T-helper 1 cell treated with Interleukin-12 subunit alpha and Interleukin-12 subunit beta and Interleukin-4 antibody, amounts not matched to agents 30 μg/mL and 1 μg/mL, for 36 hours (primary cell): ENCODE results near the gene ZNF609.
A peak's percentile ranks its signal among the peaks of the same experiment; 100 is the strongest.
"Not testable (repeated sequence)": the region's sequence is repeated elsewhere in the genome, so short reads cannot be mapped to it uniquely, and the experiment has no call there.

Experiments
- H3K27ac Mint-ChIP-seq: one replicate; pipeline ENCODE4 v1.8.0; 2021; ENCODE audit warnings: mild to moderate bottlenecking, mixed read lengths
- H3K27me3 Mint-ChIP-seq: one replicate; pipeline ENCODE4 v1.8.0; 2021; ENCODE audit warnings: low read depth, mixed read lengths
- H3K36me3 Mint-ChIP-seq: one replicate; pipeline ENCODE4 v1.8.0; 2021; ENCODE audit warnings: low read depth, mixed read lengths
- H3K4me1 Mint-ChIP-seq: one replicate; pipeline ENCODE4 v1.8.0; 2021; ENCODE audit warnings: low read depth, mixed read lengths
- H3K4me3 Mint-ChIP-seq: one replicate; pipeline ENCODE4 v1.8.0; 2021; ENCODE audit warnings: mild to moderate bottlenecking, moderate library complexity, mixed read lengths
- H3K9me3 Mint-ChIP-seq: one replicate; pipeline ENCODE4 v1.8.0; 2021; ENCODE audit warnings: mixed read lengths

ZNF609 gene

GRCh38 chr15:64472161-64472560 lies 11.8 kb downstream of the ZNF609 start:
- H3K4me1 Mint-ChIP-seq = peaks cover 22% of the 10 kb centered on the region
- no peak overlapping the region for H3K27ac Mint-ChIP-seq
- no peak overlapping the region for H3K4me3 Mint-ChIP-seq
- H3K9me3 Mint-ChIP-seq = no peaks in the 10 kb centered on the region
- peaks cover 14% of the 10 kb centered on the region for H3K36me3 Mint-ChIP-seq
- H3K27me3 Mint-ChIP-seq = no peaks in the 10 kb centered on the region

- H3K27ac Mint-ChIP-seq = no peak overlapping the region
- H3K9me3 Mint-ChIP-seq = no peaks in the 10 kb centered on the region
- H3K27me3 Mint-ChIP-seq = no peaks in the 10 kb centered on the region
- no peak overlapping the region for H3K4me3 Mint-ChIP-seq
- peaks cover 18% of the 10 kb centered on the region for H3K4me1 Mint-ChIP-seq
- H3K36me3 Mint-ChIP-seq = peaks cover 15% of the 10 kb centered on the region
Measured at GRCh38 chr15:64474846-64475245, 14.5 kb downstream of the ZNF609 start.

- Mint-ChIP-seq H3K4me3 (no peak overlapping the region), H3K4me1 (peaks cover 18% of the 10 kb centered on the region)
Measured at GRCh38 chr15:64476550-64476949, 16.2 kb downstream of the ZNF609 start.

DNA sequence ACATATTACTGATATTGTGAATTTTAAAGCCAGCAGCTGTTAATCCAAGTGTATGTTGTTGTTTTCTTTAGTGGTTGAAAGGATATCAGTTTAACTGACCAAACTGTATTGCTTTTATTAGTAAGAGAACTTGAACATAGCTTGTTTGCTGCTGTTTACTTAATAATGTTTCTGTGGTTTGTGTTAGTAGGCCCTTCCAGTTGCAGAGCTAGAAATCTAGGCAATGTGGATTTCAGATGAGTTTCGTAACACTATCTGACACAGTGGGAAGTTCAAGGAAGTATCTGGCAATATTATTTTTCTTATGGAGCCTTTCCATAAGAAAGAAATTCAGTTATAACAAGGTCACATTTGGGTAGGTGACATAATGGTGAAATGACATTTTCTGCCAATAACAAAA lies 18.5 kb downstream of the ZNF609 start:
- peaks cover 18% of the 10 kb centered on the region for H3K4me1 Mint-ChIP-seq

More at GRCh38 chr15:64476550-64476949, 16.2 kb downstream of the ZNF609 start:
- Mint-ChIP-seq H3K9me3 (no peaks in the 10 kb centered on the region), H3K36me3 (peaks cover 12% of the 10 kb centered on the region), H3K27ac (peak overlapping the region; percentile 26), H3K27me3 (no peaks in the 10 kb centered on the region)

DNA sequence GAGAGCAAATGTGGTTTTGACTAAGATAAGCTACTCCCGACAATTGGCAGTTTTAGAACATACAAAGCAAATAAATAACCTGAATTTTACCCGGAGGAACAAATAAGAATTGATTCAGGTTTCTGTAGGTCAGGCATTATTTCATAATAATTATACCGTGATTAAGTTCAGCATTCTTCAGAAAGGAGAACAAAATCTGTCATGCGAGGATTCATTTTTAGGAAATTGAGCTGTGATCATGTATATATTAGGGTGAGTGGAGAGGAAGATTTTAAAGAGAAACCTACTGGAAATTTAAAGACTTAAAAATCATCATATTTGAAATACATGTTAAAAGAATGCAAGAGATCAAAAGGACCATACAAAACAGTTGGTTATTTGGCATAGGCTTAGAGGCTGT lies 20.5 kb downstream of the ZNF609 start:
- Mint-ChIP-seq H3K36me3 (peaks cover 3% of the 10 kb centered on the region), H3K27me3 (no peaks in the 10 kb centered on the region), H3K27ac (no peak overlapping the region), H3K9me3 (no peaks in the 10 kb centered on the region), H3K4me3 (no peak overlapping the region), H3K4me1 (peaks cover 14% of the 10 kb centered on the region)

More for the DNA sequence above, 18.5 kb downstream of the ZNF609 start:
- H3K27ac Mint-ChIP-seq = no peak overlapping the region
- no peaks in the 10 kb centered on the region for H3K27me3 Mint-ChIP-seq
- H3K36me3 Mint-ChIP-seq = peaks cover 7% of the 10 kb centered on the region
- no peaks in the 10 kb centered on the region for H3K9me3 Mint-ChIP-seq
- H3K4me3 Mint-ChIP-seq = no peak overlapping the region

GRCh38 chr15:64483749-64484148 lies 23.4 kb downstream of the ZNF609 start:
- Mint-ChIP-seq H3K36me3 (peaks cover 5% of the 10 kb centered on the region), H3K27ac (no peak overlapping the region), H3K27me3 (no peaks in the 10 kb centered on the region), H3K4me1 (peaks cover 2% of the 10 kb centered on the region), H3K4me3 (no peak overlapping the region), H3K9me3 (no peaks in the 10 kb centered on the region)

DNA sequence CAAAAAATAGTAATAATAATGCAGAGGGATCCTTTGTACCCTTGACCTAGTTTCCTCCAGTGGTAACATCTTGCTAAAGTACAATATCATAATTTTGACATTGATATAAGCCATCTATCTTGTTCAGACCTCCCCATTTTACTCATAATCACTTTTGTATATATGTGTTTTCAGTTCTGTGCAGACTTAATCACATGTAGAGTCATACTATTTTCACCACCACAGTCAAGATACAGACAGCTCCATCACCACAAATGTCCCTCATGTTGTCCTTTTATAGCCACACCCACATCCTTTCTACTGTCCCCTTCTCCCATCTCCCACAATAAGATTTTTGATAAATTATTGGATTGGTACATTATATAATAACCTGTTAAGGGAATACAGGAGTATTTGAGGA lies 25.4 kb downstream of the ZNF609 start:
- Mint-ChIP-seq H3K4me3 (no peak overlapping the region), H3K27me3 (no peaks in the 10 kb centered on the region), H3K4me1 (no peaks in the 10 kb centered on the region), H3K36me3 (peaks cover 5% of the 10 kb centered on the region), H3K27ac (no peak overlapping the region), H3K9me3 (no peaks in the 10 kb centered on the region)

DNA sequence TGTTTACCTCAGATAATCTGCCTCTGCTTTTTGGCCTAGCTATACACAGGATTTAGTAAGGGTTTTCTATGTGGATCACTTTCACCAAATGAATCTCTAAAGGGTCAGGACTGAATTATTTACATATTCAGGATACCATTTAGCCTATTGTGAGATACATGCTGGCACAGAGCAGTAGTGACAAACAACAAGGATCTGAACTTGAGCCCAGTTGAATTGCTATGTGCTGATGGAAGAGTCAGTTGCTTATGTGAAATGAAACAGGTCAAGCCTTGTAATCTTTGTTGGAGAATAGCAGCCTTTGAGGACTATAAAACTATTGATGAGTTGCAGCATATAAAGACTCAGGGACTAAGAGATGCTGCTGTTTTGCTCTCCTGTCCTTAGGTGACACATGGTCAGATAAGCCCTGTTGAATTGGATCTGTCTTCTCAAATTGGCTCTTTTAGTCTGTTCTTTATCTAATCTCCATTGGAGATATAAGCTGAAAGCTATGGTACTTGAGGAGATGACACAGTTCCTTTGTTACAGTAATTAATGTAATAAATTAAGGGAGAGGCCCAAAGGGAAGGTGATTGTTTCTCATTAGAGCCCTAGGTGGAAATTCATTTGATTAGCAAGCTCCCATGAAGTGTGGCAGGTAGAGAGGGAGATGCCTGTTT lies 30.4 kb downstream of the ZNF609 start:
- Mint-ChIP-seq H3K27me3 (no peaks in the 10 kb centered on the region), H3K36me3 (peaks cover 9% of the 10 kb centered on the region), H3K4me1 (peaks cover 10% of the 10 kb centered on the region), H3K4me3 (no peak overlapping the region), H3K9me3 (no peaks in the 10 kb centered on the region), H3K27ac (peak overlapping the region; percentile 20)

DNA sequence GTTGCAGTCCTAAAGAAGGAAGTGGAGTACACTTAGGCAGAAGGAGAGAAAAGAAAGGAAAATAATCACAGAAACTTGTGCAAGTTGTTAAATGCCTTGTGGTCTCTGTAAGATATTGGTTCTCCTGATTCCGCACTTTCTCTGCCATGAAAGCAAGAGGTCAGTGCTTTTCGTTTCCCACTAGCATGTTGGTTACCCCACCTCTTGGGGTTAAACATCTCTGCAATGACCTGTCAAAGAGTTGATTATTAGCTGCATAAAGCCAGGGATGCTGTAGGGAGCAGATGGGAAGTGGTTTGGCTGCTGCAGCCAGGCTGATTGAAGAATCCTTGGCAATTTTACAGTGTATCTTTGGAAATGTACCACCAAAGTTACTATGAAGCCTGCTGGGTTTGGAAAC lies 33.3 kb downstream of the ZNF609 start:
- peaks cover 14% of the 10 kb centered on the region for H3K4me1 Mint-ChIP-seq
- no peaks in the 10 kb centered on the region for H3K9me3 Mint-ChIP-seq
- H3K4me3 Mint-ChIP-seq = no peak overlapping the region
- no peak overlapping the region for H3K27ac Mint-ChIP-seq
- H3K36me3 Mint-ChIP-seq = peaks cover 13% of the 10 kb centered on the region
- H3K27me3 Mint-ChIP-seq = no peaks in the 10 kb centered on the region

DNA sequence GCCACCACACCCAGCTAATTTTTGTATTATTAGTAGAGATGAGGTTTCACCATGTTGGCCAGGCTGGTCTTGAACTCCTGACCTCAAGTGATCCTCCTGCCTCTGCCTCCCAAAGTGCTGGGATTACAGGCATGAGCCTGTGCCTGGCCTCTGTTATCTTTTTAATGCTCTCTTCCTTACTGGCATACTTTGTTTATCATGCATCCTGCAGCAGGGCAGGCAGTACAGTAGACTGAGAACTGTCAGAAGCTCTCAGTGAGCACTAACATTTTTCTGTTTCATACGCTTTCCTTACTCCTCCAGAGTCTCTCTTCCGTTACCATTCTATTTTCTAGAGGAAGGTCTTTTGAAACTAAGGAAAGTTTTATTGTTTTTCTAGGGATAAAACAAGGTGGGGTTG lies 35.6 kb downstream of the ZNF609 start:
- Mint-ChIP-seq H3K4me1 (peaks cover 22% of the 10 kb centered on the region), H3K36me3 (peaks cover 27% of the 10 kb centered on the region)
- H3K27me3 Mint-ChIP-seq, H3K27ac Mint-ChIP-seq, H3K4me3 Mint-ChIP-seq, H3K9me3 Mint-ChIP-seq: not testable (repeated sequence)

DNA sequence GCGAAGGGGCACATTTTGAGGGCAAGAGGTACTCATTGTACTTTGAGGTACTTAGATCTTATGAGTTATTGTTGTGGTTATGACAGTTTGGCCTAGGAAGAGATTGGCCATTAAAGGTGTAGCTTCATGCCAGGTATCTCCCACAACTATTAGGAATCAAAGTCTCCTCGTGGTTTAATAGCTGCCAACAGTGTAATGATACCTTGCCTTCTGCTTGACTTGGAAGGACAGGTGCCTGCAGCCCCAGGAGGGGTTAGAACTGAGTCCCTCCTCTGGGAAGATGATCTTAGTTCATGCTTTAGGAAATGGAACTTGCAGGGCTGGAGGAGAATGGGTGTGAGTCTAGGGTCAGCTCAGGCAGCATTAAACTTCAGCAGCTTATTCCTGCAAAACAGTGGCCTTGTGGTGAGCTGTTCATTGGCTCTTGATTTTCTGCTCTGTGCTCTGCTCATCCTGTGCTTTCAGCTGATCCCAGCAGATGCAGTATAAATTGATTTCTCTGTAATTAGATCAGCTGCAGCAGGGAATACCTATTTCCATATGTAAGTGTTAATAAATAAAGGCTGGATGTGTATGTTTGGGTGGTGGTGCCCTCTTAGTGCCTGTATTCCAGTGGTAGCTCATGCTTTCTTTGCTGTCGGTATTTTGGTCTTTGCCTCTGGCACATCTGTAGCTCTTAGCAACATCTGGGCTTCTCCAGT lies 40.5 kb downstream of the ZNF609 start:
- Mint-ChIP-seq H3K27me3 (no peaks in the 10 kb centered on the region), H3K36me3 (peaks cover 38% of the 10 kb centered on the region), H3K9me3 (no peaks in the 10 kb centered on the region), H3K27ac (peak overlapping the region; percentile 8), H3K4me1 (peaks cover 46% of the 10 kb centered on the region), H3K4me3 (no peak overlapping the region)

DNA sequence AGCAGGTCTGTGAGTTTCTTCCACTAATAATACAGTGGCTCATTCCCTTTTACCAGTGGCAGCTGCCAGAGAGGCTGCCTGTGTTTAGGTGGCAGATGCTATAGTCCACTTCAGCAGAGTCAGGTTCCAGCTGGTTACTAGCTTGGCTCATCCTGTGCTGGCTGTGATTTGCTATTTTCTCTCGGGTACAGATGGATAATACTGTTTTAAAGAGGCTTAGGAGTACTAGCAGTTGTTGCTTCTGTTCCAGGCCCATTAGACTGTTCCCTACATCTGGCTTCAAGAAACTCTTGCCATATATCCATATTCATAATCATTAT lies 41.0 kb downstream of the ZNF609 start:
- Mint-ChIP-seq H3K27ac (no peak overlapping the region), H3K9me3 (no peaks in the 10 kb centered on the region), H3K4me3 (no peak overlapping the region), H3K4me1 (peaks cover 46% of the 10 kb centered on the region), H3K36me3 (peaks cover 35% of the 10 kb centered on the region), H3K27me3 (no peaks in the 10 kb centered on the region)

DNA sequence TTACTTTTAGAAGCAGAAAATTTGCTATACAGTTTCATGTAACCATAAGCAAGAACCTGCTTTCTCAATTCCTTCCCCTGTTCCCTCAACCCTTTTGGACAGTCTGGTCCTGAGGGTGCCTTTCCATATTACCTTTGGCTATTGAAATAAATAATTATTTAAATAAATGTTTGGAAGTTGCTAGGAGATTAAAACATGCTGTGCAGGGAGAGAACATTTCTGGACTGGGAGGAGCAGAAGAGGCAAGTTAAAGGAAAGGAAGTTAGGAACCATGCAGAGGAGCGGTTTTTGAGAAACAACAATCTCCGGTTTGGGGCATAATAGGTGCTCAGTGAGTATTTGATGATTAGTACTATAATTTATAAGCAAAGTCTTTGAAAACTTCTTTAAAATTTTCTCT lies 41.8 kb downstream of the ZNF609 start:
- Mint-ChIP-seq H3K36me3 (peaks cover 40% of the 10 kb centered on the region), H3K27me3 (no peaks in the 10 kb centered on the region), H3K4me3 (peak overlapping the region; percentile 15), H3K9me3 (no peaks in the 10 kb centered on the region), H3K27ac (peak overlapping the region; percentile 62), H3K4me1 (peaks cover 49% of the 10 kb centered on the region)

DNA sequence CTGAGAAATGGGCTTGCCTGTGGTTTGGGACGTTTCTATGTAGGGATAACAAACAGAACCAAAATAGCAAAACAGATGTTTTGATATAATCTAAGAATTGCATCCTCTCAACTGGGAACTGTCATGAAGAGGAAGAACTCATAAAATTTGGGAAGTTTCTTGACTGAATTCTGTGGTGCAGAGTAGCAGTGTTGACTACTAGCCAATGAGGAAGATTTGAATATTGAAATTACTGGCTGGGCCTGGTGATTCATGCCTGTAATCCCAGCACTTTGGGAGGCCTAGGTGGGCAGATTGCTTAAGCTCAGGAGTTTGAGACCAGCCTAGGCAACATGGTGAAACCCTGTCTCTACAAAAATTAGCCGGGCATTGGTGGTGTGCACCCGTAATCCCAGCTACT lies 42.2 kb downstream of the ZNF609 start:
- peak overlapping the region; percentile 15 for H3K4me3 Mint-ChIP-seq

DNA sequence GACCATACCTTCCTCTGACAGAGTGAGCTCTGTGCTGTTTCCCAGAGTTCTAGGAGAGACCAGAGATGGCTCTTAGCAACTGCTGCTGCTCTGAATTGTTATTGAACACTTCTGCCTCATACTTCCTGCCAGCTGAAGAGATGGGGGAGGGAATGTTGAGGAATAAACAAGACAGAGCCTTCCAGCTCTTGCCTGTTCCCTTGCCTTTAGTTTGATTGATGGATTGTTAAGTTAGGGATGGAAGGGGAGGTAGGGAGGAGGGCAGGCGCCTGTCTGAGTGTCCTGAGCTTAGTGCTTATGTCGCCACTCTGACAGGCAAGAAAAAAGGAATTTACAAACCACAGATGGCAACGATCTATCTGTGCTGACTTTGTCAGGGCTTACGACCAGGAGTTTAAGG lies 42.8 kb downstream of the ZNF609 start:
- H3K4me1 Mint-ChIP-seq = peaks cover 54% of the 10 kb centered on the region
- no peaks in the 10 kb centered on the region for H3K27me3 Mint-ChIP-seq
- H3K4me3 Mint-ChIP-seq = peak overlapping the region; percentile 46
- H3K27ac Mint-ChIP-seq = peak overlapping the region; percentile 62
- peaks cover 42% of the 10 kb centered on the region for H3K36me3 Mint-ChIP-seq
- no peaks in the 10 kb centered on the region for H3K9me3 Mint-ChIP-seq

More for the DNA sequence above, 42.2 kb downstream of the ZNF609 start:
- Mint-ChIP-seq H3K9me3 (no peaks in the 10 kb centered on the region), H3K4me1 (peaks cover 51% of the 10 kb centered on the region), H3K27ac (peak overlapping the region; percentile 62), H3K27me3 (no peaks in the 10 kb centered on the region), H3K36me3 (peaks cover 41% of the 10 kb centered on the region)
